ENCODE results near the gene TBC1D2.

The TBC1D2 gene

DNA sequence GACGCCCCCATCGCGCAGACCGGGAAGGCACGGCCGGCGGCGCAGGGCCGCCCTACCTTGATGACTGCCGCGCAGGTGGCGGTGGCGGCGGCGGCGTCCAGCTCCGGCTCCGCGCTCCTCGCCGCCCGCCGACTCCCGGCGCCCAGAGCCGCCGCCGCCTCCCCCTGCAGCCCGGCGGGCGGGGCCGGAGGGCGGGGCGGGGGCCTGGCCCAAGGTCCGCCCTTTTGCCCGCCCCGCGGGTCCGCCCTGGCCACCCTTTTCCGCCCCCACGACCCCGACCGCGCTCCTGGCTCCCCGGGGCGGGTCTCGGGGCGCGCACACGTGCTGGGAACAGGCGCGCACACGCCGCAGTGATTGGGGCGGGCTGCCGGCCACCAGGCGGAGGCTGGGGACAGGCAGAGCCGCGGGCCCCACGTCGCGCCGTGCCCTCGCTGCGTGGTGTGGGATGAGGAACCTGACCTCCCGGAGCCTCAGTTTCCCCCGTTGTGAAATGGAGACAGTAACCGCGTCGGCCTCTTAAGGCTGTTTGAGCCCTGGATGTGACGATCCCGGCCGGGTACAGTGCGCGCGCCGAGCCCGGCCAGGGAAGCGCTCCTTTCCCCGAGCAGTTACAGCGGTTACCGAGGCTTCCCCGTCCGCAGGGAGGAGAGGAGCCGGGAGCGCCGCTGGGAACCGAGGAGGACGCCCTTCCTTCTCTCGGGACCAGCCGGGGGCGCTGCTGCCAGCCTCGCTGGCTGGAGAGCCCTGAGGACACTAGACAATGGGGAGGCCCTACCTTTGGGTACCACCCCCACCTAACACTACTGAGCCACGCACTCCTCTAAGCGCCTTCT lies 62.7 kb downstream of the TBC1D2 start, which contains the start of gene CORO2A:
TSS of gene CORO2A (minus strand) at position 135 of the 833 bp plus-strand sequence. CDS start 34,977 bp downstream, outside the sequence.
- Histone ChIP-seq H3K4me3 (ENCODE audit: low read length) (peak within 1 kb of the TSS; percentile 86), H2AFZ (ENCODE audit: low read depth, low read length) (peak within 1 kb of the TSS; percentile 90), H3K27me3 (ENCODE audit: low read depth, low read length) (peaks cover 21% of the 10 kb centered on the region), H3K4me2 (ENCODE audit: low read length) (peak within 1 kb of the TSS; percentile 82), H3K9ac (ENCODE audit: low read length) (peak within 1 kb of the TSS; percentile 73), H4K20me1 (ENCODE audit: insufficient read depth, low read length) (no peaks in the 10 kb centered on the region), H3K4me1 (ENCODE audit: low read length) (peaks cover 12% of the 10 kb centered on the region), H3K79me2 (ENCODE audit: low read length) (no peaks in the 10 kb centered on the region), H3K9me3 (ENCODE audit: insufficient read depth, low read length) (no peaks in the 10 kb centered on the region), H3K27ac (ENCODE audit: low read length) (no peak within 1 kb of the TSS), H3K36me3 (replicated peaks; ENCODE audit: low read depth, low read length) (no peaks in the 10 kb centered on the region)
- TF ChIP-seq, protein P1, sequence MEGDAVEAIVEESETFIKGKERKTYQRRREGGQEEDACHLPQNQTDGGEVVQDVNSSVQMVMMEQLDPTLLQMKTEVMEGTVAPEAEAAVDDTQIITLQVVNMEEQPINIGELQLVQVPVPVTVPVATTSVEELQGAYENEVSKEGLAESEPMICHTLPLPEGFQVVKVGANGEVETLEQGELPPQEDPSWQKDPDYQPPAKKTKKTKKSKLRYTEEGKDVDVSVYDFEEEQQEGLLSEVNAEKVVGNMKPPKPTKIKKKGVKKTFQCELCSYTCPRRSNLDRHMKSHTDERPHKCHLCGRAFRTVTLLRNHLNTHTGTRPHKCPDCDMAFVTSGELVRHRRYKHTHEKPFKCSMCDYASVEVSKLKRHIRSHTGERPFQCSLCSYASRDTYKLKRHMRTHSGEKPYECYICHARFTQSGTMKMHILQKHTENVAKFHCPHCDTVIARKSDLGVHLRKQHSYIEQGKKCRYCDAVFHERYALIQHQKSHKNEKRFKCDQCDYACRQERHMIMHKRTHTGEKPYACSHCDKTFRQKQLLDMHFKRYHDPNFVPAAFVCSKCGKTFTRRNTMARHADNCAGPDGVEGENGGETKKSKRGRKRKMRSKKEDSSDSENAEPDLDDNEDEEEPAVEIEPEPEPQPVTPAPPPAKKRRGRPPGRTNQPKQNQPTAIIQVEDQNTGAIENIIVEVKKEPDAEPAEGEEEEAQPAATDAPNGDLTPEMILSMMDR (IDR thresholded peaks at IDR 0.05; ENCODE audit: low read depth, low read length), result peak; percentile 46
- no peak for TF ChIP-seq EZH2phosphoT487 (IDR thresholded peaks at IDR 0.05; ENCODE audit: low read depth)

- Histone ChIP-seq H3K9ac (ENCODE audit: low read length) (peak overlapping the region; percentile 48; the same call in 1 of the 2 replicates), H3K9me3 (ENCODE audit: insufficient read depth, low read length) (no peaks in the 10 kb centered on the region), H3K79me2 (ENCODE audit: low read length) (no peaks in the 10 kb centered on the region), H3K4me2 (ENCODE audit: low read length) (peak overlapping the region; percentile 82), H4K20me1 (ENCODE audit: insufficient read depth, low read length) (no peaks in the 10 kb centered on the region), H3K27ac (ENCODE audit: low read length) (no peak overlapping the region), H3K36me3 (replicated peaks; ENCODE audit: low read depth, low read length) (no peaks in the 10 kb centered on the region), H3K4me1 (ENCODE audit: low read length) (peaks cover 12% of the 10 kb centered on the region), H2AFZ (ENCODE audit: low read depth, low read length) (peak overlapping the region; percentile 54; the same call in 1 of the 2 replicates), H3K4me3 (ENCODE audit: low read length) (peak overlapping the region; percentile 86), H3K27me3 (ENCODE audit: low read depth, low read length) (peaks cover 21% of the 10 kb centered on the region)
- TF ChIP-seq, protein P1 (IDR thresholded peaks at IDR 0.05; ENCODE audit: low read depth, low read length), result no peak
- no peak for TF ChIP-seq EZH2phosphoT487 (IDR thresholded peaks at IDR 0.05; ENCODE audit: low read depth)
These were observed 63.6 kb downstream of the TBC1D2 start for GRCh38 chr9:98191671-98192502.

- TF ChIP-seq EZH2phosphoT487 (IDR thresholded peaks at IDR 0.05; ENCODE audit: low read depth), result no peak
- TF ChIP-seq, protein P1 (IDR thresholded peaks at IDR 0.05; ENCODE audit: low read depth, low read length), result no peak
- Histone ChIP-seq H3K79me2 (ENCODE audit: low read length) (no peaks in the 10 kb centered on the region), H3K9ac (ENCODE audit: low read length) (no peak overlapping the region), H3K27ac (ENCODE audit: low read length) (no peak overlapping the region), H3K9me3 (ENCODE audit: insufficient read depth, low read length) (no peaks in the 10 kb centered on the region), H3K27me3 (ENCODE audit: low read depth, low read length) (peaks cover 21% of the 10 kb centered on the region), H3K4me1 (ENCODE audit: low read length) (peaks cover 12% of the 10 kb centered on the region), H2AFZ (ENCODE audit: low read depth, low read length) (no peak overlapping the region), H4K20me1 (ENCODE audit: insufficient read depth, low read length) (no peaks in the 10 kb centered on the region), H3K4me3 (ENCODE audit: low read length) (no peak overlapping the region), H3K36me3 (replicated peaks; ENCODE audit: low read depth, low read length) (no peaks in the 10 kb centered on the region), H3K4me2 (ENCODE audit: low read length) (no peak overlapping the region)
These were observed 64.3 kb downstream of the TBC1D2 start for GRCh38 chr9:98191181-98191608.

GRCh38 chr9:98190757-98191105 lies 64.7 kb downstream of the TBC1D2 start:
- H2AFZ ChIP-seq (ENCODE audit: low read depth, low read length), result no peak overlapping the region

More at GRCh38 chr9:98190757-98191105, 64.7 kb downstream of the TBC1D2 start:
- no peak for TF ChIP-seq EZH2phosphoT487 (IDR thresholded peaks at IDR 0.05; ENCODE audit: low read depth)
- TF ChIP-seq, protein P1 (IDR thresholded peaks at IDR 0.05; ENCODE audit: low read depth, low read length), result no peak
- Histone ChIP-seq H3K9ac (ENCODE audit: low read length) (no peak overlapping the region), H3K27ac (ENCODE audit: low read length) (no peak overlapping the region), H3K27me3 (ENCODE audit: low read depth, low read length) (peaks cover 21% of the 10 kb centered on the region), H3K4me2 (ENCODE audit: low read length) (no peak overlapping the region), H3K4me3 (ENCODE audit: low read length) (no peak overlapping the region), H3K36me3 (replicated peaks; ENCODE audit: low read depth, low read length) (no peaks in the 10 kb centered on the region), H3K79me2 (ENCODE audit: low read length) (no peaks in the 10 kb centered on the region), H3K9me3 (ENCODE audit: insufficient read depth, low read length) (no peaks in the 10 kb centered on the region), H4K20me1 (ENCODE audit: insufficient read depth, low read length) (no peaks in the 10 kb centered on the region), H3K4me1 (ENCODE audit: low read length) (peaks cover 12% of the 10 kb centered on the region)
